HG03558 (cell line): Measurements from ENCODE around the gene FOXJ3.

Experiments used
- ATAC-seq: cut with Tn5 transposase; IDR thresholded peaks from one replicate; pipeline ENCODE4 v1.9.1; 2021; ENCODE audit warnings: moderate number of reproducible peaks; ENCODE audit not compliant: unreplicated experiment; ENCODE audit errors: extremely low read depth

FOXJ3 gene

DNA sequence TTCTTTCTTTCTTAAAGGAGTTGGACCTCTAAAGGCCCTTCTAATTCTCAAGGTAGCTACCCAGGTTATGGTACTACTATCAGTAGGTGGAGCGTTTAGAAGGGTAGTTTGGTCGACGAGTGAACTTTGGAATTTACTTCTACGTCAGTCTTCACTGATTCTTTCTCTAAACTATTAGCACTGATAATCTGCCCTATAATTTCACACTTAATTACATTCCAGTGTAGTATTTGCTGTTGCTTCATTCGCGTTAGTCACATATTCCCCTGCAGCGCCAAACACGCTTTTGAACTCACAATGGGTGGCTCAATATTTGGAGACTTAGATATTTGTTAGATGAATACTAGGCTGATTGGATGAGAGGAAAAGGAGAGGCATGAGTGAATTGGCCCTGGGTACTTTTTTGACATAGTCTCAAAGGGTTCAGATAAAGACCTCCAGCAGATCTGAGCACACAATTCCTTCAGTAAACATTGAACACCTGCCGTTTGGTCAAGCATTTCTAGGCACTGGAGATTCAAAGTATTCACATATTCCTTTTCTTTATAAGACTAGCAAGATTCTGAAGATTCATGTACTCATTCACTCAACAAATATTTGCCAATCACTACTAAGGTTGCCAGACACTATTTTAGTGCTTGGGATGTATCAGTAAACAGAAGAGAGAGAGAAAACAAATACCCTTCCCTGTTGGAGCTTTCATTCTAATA, 929 bp upstream of the FOXJ3 start:
- no peak for ATAC-seq

DNA sequence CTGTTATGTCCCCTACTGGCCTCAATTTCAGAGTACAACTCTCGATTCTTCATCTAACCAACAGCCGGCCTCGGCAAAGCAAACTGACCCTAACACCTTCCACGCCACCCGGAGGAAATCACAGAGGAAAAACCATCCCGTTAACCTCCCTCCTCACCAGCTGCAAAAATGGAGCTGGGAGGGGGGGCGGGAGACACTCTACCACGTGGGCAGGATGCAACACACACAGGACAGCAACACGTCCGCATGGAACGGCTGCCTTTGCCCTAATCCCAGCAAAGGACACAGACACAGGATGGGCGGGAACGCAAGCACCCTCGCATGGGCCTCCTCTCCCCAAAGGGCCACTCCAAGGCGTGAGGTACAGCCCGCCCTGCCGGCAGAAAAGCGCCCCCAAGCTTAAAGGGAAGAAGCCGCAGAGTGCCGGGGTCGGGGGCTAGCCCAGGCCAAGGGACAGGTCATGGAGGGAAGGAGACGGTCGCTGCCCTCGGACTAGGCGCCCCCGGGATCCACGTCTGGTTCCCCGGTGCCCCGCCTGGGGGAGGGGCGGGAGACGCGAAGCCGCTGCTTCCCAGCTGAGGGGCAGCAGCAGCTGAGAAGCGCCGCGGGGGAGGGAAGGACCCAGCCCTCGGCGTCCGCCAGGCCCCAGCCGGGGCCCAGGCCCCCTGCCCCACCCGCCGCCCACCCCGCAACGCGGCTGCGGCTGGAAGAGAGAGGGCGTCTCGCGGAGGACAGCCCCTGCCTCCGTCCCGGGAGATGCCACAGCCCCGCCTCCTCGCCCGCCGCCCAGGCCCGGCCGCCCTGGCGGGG, 590 bp downstream of the FOXJ3 start:
- no peak for ATAC-seq

DNA sequence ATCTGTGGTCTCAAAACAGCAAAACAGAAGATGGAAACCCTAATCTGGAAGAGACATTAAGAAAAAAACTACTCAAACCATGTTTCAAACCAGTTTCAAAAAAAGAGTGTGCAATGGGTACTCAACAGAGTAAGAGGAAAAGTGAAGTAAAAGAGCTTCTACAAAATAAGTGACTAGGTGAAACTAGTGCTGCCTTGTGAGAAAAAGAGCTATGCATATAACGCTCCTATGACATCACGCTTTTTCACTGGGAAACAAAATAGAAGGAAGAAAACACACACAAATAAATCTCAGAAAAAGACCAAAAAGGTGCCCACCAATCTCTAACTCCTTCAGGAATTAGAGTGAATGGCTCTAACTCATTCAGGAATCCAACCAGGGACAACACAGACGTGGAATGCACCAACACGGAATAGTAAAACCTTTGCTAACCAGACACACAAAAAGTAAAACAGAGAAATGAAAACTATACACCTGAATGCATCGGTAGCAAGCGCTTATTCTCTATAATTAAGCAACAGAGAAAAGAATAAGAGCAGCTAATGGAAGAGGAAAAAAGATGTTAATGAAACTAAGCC, 1.3 kb downstream of the FOXJ3 start:
- ATAC-seq, result no peak

DNA sequence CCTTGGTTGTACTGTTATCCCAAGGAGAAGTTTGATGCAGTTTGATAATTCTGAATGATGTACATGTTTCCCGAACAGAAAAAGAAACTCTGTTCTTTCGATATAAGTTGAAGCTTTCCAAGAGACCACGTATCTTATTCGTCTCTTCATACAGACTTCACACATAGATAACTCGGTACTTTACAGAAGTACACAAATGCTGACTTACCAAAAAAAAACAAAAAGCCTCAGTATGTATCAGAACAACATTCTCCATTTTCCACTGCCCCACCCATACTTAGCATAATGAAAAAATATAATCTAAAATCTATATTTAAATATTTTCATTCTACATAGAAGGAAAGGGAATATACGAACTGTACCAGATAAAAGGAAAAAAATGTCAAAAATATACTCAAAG, 2.2 kb downstream of the FOXJ3 start:
- no peak for ATAC-seq

DNA sequence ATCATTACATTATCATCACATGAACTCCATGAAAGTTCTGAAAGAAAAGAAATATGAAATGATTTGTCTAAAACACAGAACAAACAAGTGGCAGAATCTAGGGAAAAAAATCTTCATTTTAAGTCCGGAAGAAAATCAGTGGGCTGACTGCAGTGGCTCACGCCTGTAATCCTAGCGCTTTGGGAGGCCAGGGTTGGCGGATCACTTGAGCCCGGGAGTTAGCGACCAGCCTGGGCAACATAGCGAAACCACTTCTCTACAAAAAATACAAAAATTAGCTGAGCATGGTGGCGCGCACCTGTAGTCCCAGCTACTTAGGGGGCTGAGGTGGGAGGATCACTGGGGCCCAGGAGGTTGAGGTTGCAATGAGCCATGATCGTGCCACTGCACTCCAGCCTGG, 4.8 kb downstream of the FOXJ3 start:
- no peak for ATAC-seq

DNA sequence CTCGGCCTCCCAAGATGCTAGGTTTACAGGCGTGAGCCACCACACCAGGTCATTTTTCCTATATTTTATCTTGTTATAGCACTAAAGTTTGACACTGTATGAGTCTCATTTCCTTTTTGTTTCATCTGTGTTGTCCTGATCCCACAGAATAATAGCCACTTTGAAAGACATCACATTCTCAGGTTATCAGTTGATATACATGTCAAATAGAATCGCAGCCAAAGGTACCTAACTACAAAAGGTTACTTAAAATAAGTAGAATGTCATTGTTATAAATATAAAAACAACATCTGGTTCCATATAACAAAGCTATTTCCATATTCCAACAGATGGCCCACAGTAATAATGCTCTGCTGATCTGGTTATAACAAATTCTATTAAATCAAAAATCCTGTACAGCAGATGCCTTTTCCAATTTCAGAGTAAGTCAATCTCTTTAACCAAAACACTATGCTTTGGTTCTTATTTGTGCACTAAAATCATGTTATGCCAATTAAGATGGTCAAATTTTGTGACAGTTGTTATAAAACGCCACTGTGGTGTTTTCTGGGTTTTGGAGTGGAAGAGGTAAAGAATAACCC, 6.0 kb downstream of the FOXJ3 start:
- no peak for ATAC-seq

DNA sequence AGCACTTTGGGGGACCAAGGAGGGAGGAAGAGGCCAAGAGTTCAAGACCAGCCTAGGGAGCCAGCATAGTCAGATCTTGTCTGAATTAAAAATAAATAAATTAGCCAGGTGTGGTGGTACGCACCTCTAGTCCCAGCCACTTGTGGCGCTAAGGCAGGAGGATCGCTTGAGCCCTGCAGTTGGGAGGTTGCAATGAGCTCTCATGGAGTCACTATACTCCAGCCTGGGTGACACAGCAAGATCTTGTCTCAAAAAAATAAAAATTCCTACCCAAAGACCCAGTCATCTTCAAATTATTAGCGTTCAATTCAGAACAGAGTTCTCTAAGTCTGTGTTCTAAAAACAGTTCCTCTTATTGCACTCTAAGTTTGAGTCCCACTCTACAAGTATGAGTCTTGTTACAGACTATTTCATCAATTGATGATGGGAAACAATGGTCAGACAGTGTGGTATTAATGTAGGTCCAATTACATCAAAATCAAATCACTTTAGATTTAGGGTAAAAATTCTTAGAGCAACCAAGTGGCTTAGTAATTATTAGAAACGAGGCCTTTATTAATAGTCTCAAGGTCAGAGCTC, 6.9 kb downstream of the FOXJ3 start:
- ATAC-seq, result no peak

DNA sequence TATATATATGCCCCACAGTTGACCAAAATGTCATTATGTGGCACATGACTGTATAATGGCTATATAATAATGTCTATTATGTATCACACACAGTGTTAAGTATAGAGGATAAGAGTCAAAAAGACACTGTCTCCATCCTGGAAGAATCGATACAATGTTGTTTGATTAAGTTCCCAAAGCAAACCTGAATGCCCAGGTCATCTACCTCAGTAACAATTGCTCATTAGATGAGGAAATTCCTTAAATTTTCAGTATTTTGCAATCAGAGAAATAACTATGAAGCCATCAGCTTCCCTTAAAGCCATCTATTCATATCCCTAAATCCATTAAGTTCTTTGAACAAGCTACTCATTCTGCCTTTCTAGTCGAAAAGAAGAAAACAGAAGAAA, 10.0 kb downstream of the FOXJ3 start:
- no peak for ATAC-seq

DNA sequence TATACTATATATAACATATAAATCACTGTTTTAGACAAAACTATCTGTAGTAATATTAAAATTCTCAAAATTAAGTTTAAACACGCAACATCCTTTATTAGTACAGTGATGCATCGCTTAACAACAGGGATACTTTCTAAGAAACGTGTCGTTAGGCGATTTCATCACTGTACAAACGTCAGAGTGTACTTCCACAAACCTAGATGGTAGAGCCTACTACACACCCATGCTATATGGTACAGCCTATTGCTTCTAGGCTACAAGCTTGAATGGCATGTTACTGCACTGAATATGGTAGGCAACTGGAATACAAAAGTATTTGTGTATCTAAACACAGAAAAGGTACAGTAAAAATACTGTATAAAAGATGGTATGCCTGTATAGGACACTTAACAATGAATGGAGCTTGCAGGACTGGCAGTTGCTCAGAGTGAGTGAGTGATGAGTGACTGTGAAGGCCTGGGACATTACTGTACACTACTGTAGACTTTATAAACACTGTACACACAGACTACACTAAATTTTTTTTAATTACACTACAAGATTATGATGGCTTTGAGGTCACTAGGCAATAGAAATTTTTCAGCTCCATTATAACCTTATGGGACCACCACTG, 10.5 kb downstream of the FOXJ3 start:
- no peak for ATAC-seq

DNA sequence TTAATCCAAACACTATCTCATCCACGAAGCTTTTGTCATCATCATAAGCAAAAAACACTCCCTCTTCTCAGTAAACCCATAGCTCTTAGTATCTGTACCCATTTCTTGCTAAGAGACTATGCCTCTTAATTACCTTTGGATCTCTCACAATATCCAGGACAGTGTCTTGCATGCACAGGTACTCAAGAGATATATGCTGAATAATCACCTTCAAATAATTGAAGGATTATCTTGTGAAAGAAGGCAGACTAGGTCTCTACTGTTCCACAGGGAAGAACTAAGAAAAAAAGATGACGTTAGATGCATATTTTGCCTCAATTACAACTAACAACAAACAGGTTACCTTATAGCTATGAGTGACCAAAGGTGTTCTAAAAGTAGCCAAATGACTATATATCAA, 11.5 kb downstream of the FOXJ3 start:
- no peak for ATAC-seq

DNA sequence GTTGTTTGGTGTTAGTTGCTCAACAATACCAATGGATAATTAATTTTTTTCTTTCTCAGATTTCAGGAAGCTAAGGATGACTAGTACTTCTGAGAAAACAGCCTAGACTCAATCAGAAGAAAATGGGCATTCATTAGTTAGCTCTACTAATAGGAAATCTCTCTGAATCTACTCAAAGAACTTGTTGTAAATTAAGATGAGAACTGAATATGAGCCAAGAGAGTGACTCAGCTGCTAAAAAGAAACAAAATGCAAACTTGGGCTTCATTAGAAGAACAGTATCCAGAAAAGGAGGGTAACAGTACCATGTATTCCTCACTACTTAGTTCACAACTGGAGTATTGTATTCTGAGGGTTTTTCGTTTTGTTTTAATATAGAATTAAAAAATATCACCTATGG, 12.5 kb downstream of the FOXJ3 start:
- no peak for ATAC-seq

DNA sequence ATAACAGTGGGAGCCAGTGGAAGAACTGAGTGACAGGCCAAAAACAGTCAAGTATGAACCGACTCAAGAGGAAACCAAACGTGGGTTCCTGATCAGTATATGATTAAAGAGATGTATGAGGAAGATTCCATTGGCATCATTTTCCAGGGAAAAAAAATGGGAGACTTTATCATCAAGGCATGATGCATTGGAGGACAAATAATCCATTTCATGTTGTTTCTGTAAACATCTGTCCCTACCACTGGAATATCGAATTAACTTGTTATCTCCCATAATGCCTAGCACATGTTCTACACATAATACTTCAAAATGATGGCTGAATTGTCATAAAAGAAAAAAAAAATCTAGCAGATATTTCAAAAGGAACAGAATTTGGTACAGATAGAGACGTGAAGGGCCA, 13.3 kb downstream of the FOXJ3 start:
- ATAC-seq, result no peak

DNA sequence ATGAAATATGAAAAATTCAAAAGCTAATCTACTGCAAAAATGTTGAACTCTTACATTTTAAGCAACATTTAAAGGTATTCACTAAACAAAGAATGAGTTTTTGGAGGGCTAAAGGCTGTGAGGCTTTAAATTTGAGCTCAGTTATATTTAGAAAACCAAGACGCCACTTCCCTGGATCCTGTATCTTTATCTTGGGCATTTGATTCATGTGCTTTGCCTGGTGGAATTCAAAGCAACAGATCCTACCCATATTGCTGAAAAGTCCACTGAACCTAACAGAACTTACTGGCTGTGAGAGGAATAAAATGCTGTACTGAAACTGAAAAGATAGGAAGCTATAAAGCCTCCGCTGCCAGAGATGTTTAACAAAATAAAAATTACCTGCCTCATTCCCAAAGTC, 14.3 kb downstream of the FOXJ3 start:
- ATAC-seq, result no peak

DNA sequence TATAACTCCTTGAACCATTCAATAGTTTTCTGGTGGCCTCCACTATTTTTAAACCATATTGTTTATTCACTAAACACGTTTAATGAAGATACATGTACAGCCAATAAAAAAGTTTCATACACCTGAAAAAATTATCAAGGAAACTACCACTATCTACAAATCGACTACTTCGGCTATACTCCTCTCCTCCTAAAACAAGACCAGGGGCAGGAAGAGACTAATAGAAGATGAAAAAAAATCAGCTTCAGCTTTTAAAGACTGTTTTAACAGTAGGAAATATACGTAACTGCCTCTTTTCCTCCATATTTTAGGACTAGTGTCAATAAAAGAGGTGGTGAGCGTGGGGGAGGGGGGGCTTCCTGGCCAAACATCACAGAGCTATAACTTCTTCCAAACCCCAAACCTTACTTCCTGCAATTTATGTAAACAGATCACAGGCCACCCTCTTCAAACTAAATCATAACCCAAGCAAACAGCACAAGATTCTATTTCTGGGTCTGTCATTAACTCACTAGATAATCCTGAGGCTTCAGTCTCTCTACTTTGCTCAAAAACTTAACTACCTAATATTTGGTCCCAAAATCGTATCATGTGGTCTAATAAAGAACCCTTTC, 15.1 kb downstream of the FOXJ3 start:
- no peak for ATAC-seq

DNA sequence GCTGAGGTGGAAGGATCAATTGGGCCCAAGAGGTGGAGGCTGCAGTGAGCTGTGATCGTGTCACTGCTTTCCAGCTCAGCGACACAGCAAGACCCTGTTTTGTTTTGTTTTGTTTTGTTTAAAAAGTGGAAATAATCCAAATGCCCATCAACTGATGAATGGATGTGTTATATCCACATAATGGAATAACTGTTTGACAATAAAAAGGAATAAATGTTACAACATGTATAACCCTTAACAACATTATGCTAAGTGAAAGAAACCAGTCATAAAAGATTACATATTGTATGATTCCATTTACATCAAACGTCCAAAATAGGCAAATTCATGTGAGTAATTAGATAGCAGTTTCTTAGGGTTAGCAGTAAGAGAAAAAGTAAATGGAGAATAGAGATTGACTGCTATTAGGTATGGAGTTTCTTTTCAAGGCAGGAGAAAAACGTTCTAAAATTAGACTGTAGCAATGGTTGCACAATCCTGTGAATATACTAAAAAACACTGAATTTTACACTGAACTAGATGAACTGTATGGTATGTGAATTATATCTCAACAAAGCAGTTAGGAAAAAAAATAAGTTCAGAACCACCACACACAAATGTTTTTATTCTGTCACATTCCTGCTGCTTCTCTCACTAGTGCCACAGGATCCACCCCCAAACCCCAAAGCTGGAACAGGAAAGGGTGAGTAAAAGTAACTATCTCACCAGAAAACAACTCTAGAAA, 15.7 kb downstream of the FOXJ3 start:
- ATAC-seq, result no peak

DNA sequence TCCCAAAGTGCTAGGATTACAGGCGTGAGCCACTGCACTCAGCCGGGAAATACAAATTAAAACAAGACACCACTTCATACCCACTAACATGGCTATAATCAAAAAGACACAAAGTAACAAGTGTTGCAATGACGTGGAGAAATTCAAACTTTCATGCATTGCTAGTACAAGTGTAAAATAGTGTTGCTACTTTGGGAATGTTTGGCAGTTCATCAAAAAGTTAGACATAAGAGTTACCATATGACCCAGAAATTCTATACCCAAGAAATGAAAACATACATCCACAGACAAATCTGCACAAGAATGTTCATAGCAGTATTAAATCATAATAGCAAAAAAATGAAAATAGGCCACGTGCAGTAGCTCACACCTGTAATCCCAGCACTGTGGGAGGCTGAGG, 16.4 kb downstream of the FOXJ3 start:
- ATAC-seq, result no peak

DNA sequence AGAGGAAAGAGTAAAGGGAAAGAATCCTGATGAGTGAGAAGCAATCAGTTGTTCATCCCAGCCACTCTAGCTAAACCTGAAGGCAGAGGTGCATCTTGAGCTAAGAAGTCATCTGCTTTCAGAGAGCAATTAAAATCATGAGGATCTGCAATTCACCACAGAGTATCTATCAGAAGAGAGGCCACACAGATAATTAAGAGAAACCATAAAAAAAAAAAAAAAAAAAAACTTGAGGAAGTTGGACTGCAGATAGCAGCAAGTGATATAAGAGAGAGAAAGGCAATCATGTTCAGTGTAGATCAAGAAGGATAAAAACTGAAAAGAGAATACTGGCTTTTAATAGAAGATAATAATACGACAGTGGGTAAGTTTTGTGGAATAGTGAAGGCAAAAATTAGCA, 17.7 kb downstream of the FOXJ3 start:
- ATAC-seq, result no peak

DNA sequence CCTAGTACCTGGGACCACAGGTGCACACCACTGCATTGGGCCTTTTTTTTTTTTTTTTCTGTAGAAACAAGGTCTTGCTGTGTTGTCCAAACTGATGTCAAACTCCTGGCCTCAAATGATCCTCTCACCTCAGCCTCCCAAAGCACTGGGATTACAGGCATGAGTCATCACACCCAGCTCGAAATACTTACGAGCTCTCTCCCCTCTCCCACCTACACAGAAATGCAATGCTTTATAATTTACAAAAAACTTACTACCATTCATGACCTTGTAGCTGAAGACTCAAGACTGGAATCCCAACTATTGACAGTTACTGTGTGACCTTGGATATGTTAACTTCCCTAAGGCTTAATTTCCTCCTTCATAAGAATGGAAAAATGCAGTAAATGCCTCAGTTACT, 18.7 kb downstream of the FOXJ3 start:
- ATAC-seq, result no peak

DNA sequence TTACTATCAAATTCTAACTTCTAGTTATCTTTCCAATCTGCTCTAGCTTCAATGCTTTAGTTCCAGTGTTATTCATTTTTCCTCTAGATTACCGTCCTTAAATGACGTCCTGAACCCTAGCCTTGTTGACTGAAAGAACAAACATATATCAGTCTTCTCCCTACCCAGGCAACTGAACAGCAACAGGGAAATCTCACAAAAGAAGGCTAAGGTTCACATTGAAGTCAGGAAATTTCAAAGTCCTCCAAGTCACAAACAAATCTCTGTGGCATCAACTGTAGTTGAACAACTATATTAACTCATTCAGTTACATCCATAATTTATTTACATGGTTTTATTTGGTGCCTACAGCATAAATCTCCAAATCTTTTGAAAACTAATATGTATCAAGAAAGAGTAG, 19.5 kb downstream of the FOXJ3 start:
- no peak for ATAC-seq
